NCI-H1930 (cell line): ENCODE measurements around the gene OAS2.

Experiments
- DNase-seq, 2 experiments: peaks; one replicate each; lab custom pipeline; 2025; lab: John Stamatoyannopoulos, UW

Gene OAS2

GRCh38 chr12:113058553-113058952 lies 80.2 kb downstream of the OAS2 start:
- no peak for DNase-seq

DNA sequence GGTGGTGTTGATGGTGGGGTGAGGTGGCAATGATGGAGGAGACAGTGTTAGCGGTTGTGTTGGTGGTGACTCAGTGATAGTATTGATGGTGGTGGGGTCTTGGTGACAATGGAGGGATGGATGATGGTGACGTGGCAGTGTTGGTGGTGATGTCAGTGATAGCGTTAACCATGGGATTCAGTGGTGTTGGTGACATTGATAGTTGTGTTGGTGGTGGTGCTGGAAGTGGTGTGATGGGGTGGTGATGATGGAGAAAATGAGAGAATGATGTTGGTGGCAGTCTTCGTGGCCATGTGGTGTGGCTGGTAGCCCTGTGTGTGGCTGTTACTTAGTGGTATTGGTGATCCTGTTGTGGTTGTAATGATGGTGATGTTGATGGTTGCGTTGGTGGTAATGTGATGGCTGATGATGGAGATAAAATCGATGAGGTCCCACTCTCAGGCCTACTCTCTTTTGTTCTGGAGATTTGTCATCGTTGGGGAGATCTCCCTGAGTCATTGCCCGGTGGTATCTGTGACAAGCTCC lies 80.8 kb downstream of the OAS2 start:
- no peak for DNase-seq

DNA sequence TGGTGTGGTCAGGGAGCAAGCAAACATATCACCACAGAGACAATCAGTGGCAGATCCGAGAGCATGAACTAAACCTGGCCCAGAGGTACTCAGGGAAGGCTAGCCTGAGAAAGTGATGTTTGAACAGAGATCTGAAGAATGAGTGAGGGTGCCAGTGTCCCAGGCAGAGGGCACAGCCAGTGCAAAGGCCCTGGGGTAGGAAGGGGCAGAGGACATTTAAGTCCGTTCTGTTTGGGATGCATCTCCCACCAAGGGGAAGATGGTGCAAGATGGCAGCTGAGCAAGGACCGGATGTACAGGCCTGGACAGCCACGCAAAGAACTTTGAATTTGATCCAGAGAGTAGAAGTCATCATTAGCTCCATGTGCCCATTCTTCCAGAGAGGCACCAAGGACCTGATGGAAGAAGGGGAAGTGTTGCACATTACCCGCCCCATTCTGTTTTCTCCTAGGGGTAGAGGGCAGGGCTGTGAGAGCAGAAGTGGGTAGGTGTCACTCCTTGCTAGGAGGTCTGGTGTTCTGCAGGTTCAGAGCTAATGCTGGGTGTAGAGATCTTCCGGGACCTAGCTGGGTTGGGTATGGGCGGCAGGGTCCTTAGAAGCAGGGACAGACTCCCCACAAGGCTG lies 82.1 kb downstream of the OAS2 start:
- DNase-seq, result no peak

GRCh38 chr12:113061061-113061694 lies 82.9 kb downstream of the OAS2 start:
- DNase-seq, result no peak
